HCT116 (cell line): ENCODE measurements around the gene SLC2A2.

Experiments
- CTCF ChIP-seq, 3 experiments: fragments of 200-600 bp in 1 of 3; sonication (generic) in 1 of 3; IDR thresholded peaks in 2 of 3; conservative IDR thresholded peaks in 1 of 3; 2 replicates each; pipeline ENCODE4 v1.5.1; 2012 to 2017; ENCODE audit warnings: low read depth in 2 of 3, low read length in 2 of 3, antibody characterized with exemption in 1 of 3, borderline replicate concordance in 1 of 3, control low read depth in 1 of 3, mild to moderate bottlenecking in 1 of 3, mixed read lengths in 1 of 3, mixed run types in 1 of 3, moderate library complexity in 1 of 3; ENCODE audit not compliant: insufficient read depth in 1 of 3
- EZH2 ChIP-seq: fragments of 200-600 bp; sonication (generic); IDR thresholded peaks from 2 replicates; pipeline ENCODE4 v1.6.1; 2017; ENCODE audit warnings: antibody characterized with exemption, mixed run types
- EZH2phosphoT487 ChIP-seq: fragments of 200-600 bp; IDR thresholded peaks from 2 replicates; pipeline ENCODE4 v1.6.1; 2018; ENCODE audit warnings: antibody characterized with exemption, borderline replicate concordance
- POLR2A ChIP-seq: IDR thresholded peaks from 2 replicates; pipeline ENCODE4 v1.7.0; 2011; ENCODE audit warnings: borderline replicate concordance; ENCODE audit not compliant: insufficient read depth, insufficient read length; ENCODE audit errors: extremely low read depth
- RAD21 ChIP-seq: IDR thresholded peaks from 2 replicates; pipeline ENCODE4 v1.6.1; 2012; ENCODE audit warnings: low read depth, mild to moderate bottlenecking
- ZBTB33 ChIP-seq: IDR thresholded peaks from 2 replicates; pipeline ENCODE4 v1.6.1; 2011; ENCODE audit warnings: mild to moderate bottlenecking, low read length, moderate library complexity; ENCODE audit not compliant: insufficient replicate concordance; ENCODE audit errors: extremely low read depth

- TF ChIP-seq CTCF (IDR thresholded peaks at IDR 0.05 in 2 of 3, conservative IDR thresholded peaks at IDR 0.05 in 1 of 3; ENCODE audit: borderline replicate concordance in 1 of 3, insufficient read depth in 1 of 3, low read depth in 2 of 3, low read length in 2 of 3) (no peak), EZH2 (no peak), ZBTB33 (no peak), EZH2phosphoT487 (no peak), RAD21 (no peak), POLR2A (no peak)
Observed at GRCh38 chr3:171023566-171023965, 3.0 kb downstream of the SLC2A2 start.
